Motor neuron (in vitro differentiated cells): Measurements from ENCODE around the gene PSMC3. TPM values are rescaled to one million over a fixed set of nuclear protein-coding genes. Genes with fewer than 3 reads are reported as not detected.

Source experiments
- ATAC-seq, 8 experiments: fragments of 200-7000 bp; cut with Tn5 transposase; replicated peaks in 6 of 8; 2 replicates each; pipeline ENCODE4 v1.8.0; 2021; ENCODE audit warnings: mild to moderate bottlenecking in 8 of 8, moderate library complexity in 8 of 8
- H3K27ac ChIP-seq, 2 donors: fragments of 250-450 bp; sonication (Bioruptor Pico); 2 replicates each; pipeline ENCODE4 v1.9.0; 2021; ENCODE audit warnings: antibody characterized with exemption in 2 of 2, mild to moderate bottlenecking in 2 of 2, moderate library complexity in 1 of 2
- H3K4me1 ChIP-seq, 2 donors: fragments of 250-450 bp; sonication (Bioruptor Pico); replicated peaks in 1 of 2; 2 replicates each; pipeline ENCODE4 v1.6.1; 2021; ENCODE audit warnings: antibody characterized with exemption in 2 of 2, mild to moderate bottlenecking in 2 of 2, moderate library complexity in 1 of 2
- H3K4me3 ChIP-seq, 5 donors: fragments of 250-450 bp; sonication (Bioruptor Pico); 2 replicates each; pipeline ENCODE4 v1.9.0; 2021; ENCODE audit warnings: antibody characterized with exemption in 5 of 5, mild to moderate bottlenecking in 5 of 5, moderate library complexity in 4 of 5
- WGBS, 10 experiments: fragments of 450-650 bp; shearing (Covaris generic); methylation state at CpG; one replicate each; pipeline ENCODE4 v1.0.0; 2022; 5-methylcytosine and 5-hydroxymethylcytosine counted together
- in situ Hi-C, 9 experiments: fragments of 400-800 bp; cut with MboI; loops; one replicate each; pipeline ENCODE4 v1.15.0; 2021; ENCODE audit warnings: low sequenced_read_pairs in 9 of 9, low pct_unique_long_range_greater_than_20kb in 2 of 9; ENCODE audit not compliant: unreplicated experiment in 9 of 9
- total RNA-seq, 8 experiments: library from RNA; unstranded; fragments of 300-600 nt; gene quantifications; 2 replicates each; pipeline versions ENCODE4 v1.2.3 to v1.2.4, GENCODE V29; 2022

Gene PSMC3
- total RNA-seq, 8 experiments from 2014 or later = 106 to 245 (median 159) TPM

DNA sequence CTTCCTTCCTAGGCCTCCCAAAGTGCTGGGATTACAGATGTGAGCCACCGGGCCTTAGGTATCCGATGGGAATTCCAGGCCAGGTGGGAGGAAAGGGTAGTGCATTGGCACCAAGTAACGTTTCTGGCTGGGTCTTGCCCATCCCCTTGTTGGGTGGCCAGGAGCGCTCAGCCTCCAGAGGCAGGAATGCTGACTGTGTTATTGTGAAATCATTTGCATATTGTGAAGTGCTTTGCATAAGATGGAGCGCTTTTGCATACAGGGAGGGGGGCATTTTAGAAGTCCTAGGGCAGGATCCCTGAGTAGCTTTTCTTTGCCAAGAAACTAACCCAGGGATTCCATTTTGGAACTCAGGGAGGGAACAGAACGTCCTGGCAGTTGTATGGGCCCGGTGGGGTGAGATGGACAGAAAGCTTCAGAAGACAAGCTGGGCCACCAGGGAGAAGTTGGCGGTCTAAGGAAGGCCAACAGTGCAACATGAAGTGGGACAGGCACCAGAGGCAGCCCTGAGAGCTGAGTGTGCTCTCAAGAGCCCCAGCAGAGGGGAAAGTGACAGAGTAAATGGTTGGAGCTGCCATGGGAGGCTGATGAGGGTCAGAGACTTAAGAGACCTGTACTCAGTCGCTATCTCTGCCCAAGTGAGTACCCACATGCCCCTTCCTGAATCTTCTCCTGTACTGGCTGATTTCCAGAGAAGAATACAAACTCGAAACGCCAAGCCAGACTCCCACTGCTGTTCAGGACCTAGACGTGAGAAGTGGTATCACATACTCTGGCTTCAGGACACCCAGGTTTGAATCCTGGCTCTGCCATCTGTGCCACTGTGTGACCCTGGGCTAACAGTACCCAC, 19.1 kb downstream of the PSMC3 start:
- Histone ChIP-seq H3K4me1 (peaks cover 16 to 17% of the 10 kb centered on the region in 2 donors), H3K4me3 (peak overlapping the region; percentile 61 to 84 (median 69)), H3K27ac (peak overlapping the region; percentile 79 to 93)
- in situ Hi-C loops = loop anchor here in 1 of 9 experiments (25.0 kb wide), 1 partner anchor 155 kb away; the partner anchor contains the start of genes CELF1 and PTPMT1
- ATAC-seq = peak in 3 of 8 experiments; percentile 7 to 14 (median 9)
- WGBS, 10 experiments = 10 to 100% (median 79%) methylated on average over 2 to 8 of the region's 12 CpGs; no CpG with 5 or more reads in 1 of the 10 experiments

- WGBS, 10 experiments = 0 to 80% (median 33%) methylated on average over 1 of the region's 3 CpGs; no CpG with 5 or more reads in 5 of the 10 experiments
These were observed 22.7 kb downstream of the PSMC3 start for GRCh38 chr11:47403571-47403970.

GRCh38 chr11:47403135-47403534, 23.1 kb downstream of the PSMC3 start:
- H3K4me3 ChIP-seq = no peak overlapping the region
- no peak overlapping the region for H3K27ac ChIP-seq
- WGBS, 10 experiments = 66 to 74% (median 71%) methylated on average over 1 to 4 of the region's 4 CpGs; no CpG with 5 or more reads in 7 of the 10 experiments
- H3K4me1 ChIP-seq = peaks cover 22 to 27% of the 10 kb centered on the region in 2 donors
- ATAC-seq = no peak
- in situ Hi-C loops = loop anchor here in 1 of 9 experiments (25.0 kb wide), 1 partner anchor 159 kb away; the partner anchor contains the start of genes CELF1 and PTPMT1

More at GRCh38 chr11:47403571-47403970, 22.7 kb downstream of the PSMC3 start:
- no peak overlapping the region for H3K4me3 ChIP-seq
- H3K4me1 ChIP-seq = peaks cover 22 to 27% of the 10 kb centered on the region in 2 donors
- H3K27ac ChIP-seq = no peak overlapping the region
- no peak for ATAC-seq
- in situ Hi-C loops = loop anchor here in 1 of 9 experiments (25.0 kb wide), 1 partner anchor 159 kb away; the partner anchor contains the start of genes CELF1 and PTPMT1

DNA sequence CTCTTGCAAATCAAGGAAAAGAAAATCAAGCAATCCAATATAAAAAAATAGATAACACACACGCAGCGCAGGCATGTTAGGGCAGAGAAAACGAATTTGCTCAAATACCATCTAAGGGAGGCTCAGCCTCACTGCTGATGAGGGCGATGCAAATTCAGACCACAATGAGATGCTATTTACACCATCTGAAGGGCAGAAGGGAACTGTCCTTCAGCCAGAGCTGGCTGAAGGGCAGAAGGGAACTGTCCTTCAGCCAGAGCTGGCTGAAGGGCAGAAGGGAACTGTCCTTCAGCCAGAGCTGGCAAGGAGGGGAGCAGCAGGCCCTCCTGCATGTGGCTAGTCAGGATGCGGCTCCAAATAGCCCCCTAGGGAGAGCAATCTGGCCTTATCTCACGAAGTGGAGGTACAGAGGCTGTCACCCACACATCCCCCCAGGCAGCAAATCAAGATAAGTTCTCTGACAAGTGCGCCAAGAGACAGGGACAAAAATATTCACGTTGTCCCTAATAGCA, 25.4 kb downstream of the PSMC3 start:
- H3K4me1 ChIP-seq = peaks cover 15 to 19% of the 10 kb centered on the region in 2 donors
- 0 to 74% (median 41%) methylated on average over 1 to 7 of the region's 8 CpGs; no CpG with 5 or more reads in 2 of the 10 experiments for WGBS, 10 experiments
- in situ Hi-C loops = loop anchor here in 1 of 9 experiments (25.0 kb wide), 1 partner anchor 161 kb away; the partner anchor contains the start of genes CELF1 and PTPMT1
- ATAC-seq = peak; percentile 44 to 85 (median 82)
- H3K27ac ChIP-seq = peak overlapping the region; percentile 4 to 7
- peak overlapping the region in 1 of 5 donors; percentile 31 for H3K4me3 ChIP-seq

DNA sequence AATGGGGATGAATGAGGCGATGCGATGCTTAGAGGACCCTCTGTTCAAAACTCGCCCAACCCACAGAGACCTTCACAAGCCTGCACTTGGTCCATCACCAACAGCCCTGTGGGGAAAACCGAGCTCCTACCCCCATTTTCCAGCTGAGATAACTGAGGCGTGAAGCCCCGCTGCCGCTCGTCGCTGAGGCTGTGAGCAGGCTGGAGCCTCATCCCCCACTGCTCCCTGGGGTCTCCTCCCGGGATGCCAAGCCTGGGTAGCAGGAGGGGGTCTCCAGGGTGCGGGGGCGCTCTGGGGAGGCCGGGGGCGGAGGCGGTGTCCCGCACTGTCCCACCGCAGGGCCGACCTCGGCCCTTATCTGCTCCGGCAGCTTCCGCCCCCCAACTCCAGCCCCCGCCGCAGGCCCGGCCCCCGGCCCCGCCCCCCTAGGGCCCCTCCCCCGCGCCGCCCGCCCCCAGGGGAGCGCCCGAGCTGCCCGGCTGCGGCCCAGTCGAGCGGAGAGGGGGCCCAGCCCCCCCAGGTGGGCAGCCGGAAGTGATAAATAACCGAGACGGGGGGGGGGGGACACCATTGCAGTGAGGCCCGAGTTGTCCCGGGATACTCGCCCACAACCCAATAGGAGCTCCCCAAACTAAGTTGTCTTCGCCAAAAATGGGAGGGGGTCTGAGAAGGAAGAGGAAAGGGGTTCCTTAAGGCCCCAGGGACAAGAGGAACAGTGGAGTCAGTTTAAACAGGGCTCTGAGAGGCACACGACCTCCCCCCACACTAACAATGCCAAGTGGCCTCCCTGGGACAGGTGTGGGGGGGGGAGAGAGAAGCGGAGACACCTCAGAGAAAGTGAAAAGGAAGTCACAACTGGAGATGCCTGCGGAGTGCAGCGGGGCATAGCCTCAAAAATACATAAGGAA, 26.1 kb downstream of the PSMC3 start:
- Histone ChIP-seq H3K4me1 (peaks cover 15 to 19% of the 10 kb centered on the region in 2 donors), H3K27ac (peak overlapping the region; percentile 4 to 38), H3K4me3 (peak overlapping the region in 3 of 5 donors; percentile 4 to 31 (median 16))
- 0 to 56% (median 25%) methylated on average over 1 to 7 of the region's 47 CpGs; no CpG with 5 or more reads in 1 of the 10 experiments for WGBS, 10 experiments
- peak; percentile 21 to 74 (median 53) for ATAC-seq
- in situ Hi-C loops = loop anchor here in 1 of 9 experiments (25.0 kb wide), 1 partner anchor 162 kb away; the partner anchor contains the start of genes CELF1 and PTPMT1

DNA sequence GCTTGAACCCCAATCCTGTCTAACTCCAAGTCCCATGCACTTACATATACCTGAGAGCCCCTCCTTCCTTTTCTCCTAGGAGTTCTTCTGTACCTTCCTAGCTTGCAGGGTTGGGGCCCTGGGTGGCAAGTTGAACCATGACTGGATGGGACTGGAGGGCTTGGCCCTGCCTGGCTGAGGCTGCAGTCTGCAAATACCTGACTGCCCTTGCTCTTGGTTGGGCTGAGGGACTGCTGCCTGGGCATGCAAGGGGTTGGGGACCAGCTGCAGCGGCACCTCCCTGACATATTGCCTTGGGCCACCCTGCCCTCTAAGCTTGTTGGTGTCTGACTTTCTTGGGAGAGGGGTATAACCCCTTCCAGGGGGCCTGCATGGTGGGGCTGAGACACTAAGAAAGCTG, 27.7 kb downstream of the PSMC3 start:
- H3K27ac ChIP-seq = no peak overlapping the region
- ATAC-seq = no peak
- in situ Hi-C loops = no loop called here
- H3K4me1 ChIP-seq = peaks cover 17 to 19% of the 10 kb centered on the region in 2 donors
- H3K4me3 ChIP-seq = no peak overlapping the region
- 67 to 100% (median 100%) methylated on average over 1 of the region's 1 CpG; no CpG with 5 or more reads in 7 of the 10 experiments for WGBS, 10 experiments

GRCh38 chr11:47398011-47398410, 28.2 kb downstream of the PSMC3 start:
- Histone ChIP-seq H3K27ac (no peak overlapping the region), H3K4me3 (no peak overlapping the region), H3K4me1 (peaks cover 19% of the 10 kb centered on the region in 2 donors)
- 67 to 100% (median 83%) methylated on average over 1 to 3 of the region's 3 CpGs; no CpG with 5 or more reads in 5 of the 10 experiments for WGBS, 10 experiments
- in situ Hi-C loops = no loop called here
- no peak for ATAC-seq

GRCh38 chr11:47396049-47396320, 30.3 kb downstream of the PSMC3 start:
- 90 to 100% (median 93%) methylated on average over 2 to 3 of the region's 3 CpGs; no CpG with 5 or more reads in 7 of the 10 experiments for WGBS, 10 experiments
- H3K4me3 ChIP-seq = no peak overlapping the region
- no peak overlapping the region for H3K27ac ChIP-seq
- peaks cover 13 to 19% of the 10 kb centered on the region in 2 donors for H3K4me1 ChIP-seq
- in situ Hi-C loops = no loop called here
- ATAC-seq = no peak

DNA sequence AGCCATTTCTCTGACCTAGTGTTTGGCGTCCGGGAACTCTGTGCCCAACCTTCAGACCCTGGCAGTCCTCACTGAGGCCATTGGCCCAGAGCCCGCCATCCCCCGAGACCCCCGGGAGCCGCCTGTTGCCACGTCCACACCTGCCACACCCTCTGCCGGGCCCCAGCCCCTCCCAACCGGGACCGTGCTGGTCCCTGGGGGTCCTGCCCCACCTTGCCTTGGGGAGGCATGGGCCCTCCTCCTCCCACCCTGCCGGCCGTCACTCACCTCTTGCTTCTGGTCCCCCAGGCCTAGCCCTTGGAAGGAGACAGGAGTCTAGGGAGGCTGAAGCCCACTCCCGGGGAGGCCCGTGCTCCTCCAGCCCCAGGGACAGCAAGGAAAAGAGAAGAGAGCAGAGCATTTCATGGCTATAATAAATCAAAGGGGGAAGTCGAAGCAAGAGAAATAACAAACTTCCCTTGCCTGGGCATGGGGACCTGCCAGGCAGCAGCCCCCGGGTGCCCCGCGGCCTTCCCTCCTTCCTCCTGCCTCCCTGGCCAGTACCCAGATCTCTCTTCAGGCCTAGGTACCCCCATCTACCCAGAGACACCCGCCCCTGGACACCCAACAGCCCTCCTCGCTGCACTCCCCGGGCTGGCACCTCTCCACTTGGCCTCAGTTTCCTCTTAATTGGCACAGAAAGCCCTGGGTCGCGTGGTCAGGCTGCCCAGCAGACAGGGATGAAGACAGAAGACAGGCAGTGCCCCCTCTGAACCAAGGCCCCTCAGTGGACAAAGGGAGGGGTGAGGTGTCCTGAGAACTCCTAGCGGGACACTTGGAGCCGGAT, 30.8 kb downstream of the PSMC3 start:
- Histone ChIP-seq H3K4me3 (no peak overlapping the region), H3K27ac (no peak overlapping the region), H3K4me1 (peaks cover 8 to 16% of the 10 kb centered on the region in 2 donors)
- no peak for ATAC-seq
- 40 to 100% (median 92%) methylated on average over 1 to 4 of the region's 25 CpGs; no CpG with 5 or more reads in 6 of the 10 experiments for WGBS, 10 experiments
- in situ Hi-C loops = no loop called here

- in situ Hi-C loops = no loop called here
- ATAC-seq = no peak
These were observed 31.7 kb downstream of the PSMC3 start for GRCh38 chr11:47394322-47395222.

DNA sequence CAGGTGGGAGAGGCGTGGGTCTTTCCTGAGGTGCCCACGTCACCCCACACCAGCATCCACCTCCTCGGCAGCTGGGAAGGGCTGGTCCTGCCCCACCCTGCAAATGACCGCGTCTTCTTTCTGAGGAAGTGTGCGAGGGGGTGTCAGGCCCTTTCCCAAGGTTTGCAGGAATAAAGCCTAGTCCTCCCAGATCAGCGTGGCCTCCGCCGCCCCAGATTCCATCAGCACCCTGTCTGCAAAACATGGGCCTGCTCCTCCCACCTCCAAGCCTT, 32.3 kb downstream of the PSMC3 start:
- Histone ChIP-seq H3K4me1 (peaks cover 0 to 4% of the 10 kb centered on the region in 2 donors), H3K4me3 (no peak overlapping the region), H3K27ac (no peak overlapping the region)
- in situ Hi-C loops = no loop called here
- 80 to 100% (median 97%) methylated on average over 1 to 4 of the region's 9 CpGs; no CpG with 5 or more reads in 6 of the 10 experiments for WGBS, 10 experiments
- ATAC-seq = no peak

More at GRCh38 chr11:47394322-47395222, 31.7 kb downstream of the PSMC3 start:
- Histone ChIP-seq H3K27ac (no peak overlapping the region), H3K4me3 (no peak overlapping the region), H3K4me1 (peaks cover 0 to 8% of the 10 kb centered on the region in 2 donors)
- 60 to 93% (median 87%) methylated on average over 1 to 12 of the region's 39 CpGs; no CpG with 5 or more reads in 5 of the 10 experiments for WGBS, 10 experiments
